NCI-H187 treated with DMSO at 0.1 percent for 48 hours (cell line): Measurements from ENCODE around the gene TMEM30B.

Experiments used
- DNase-seq: peaks from one replicate; lab custom pipeline; 2025; lab: John Stamatoyannopoulos, UW

Gene TMEM30B

GRCh38 chr14:61233436-61233956, 47.6 kb downstream of the TMEM30B start:
- no peak for DNase-seq

- no peak for DNase-seq
Measured at GRCh38 chr14:61231810-61232209, 49.3 kb downstream of the TMEM30B start.

- no peak for DNase-seq
Measured at GRCh38 chr14:61229981-61230380, 51.2 kb downstream of the TMEM30B start.

GRCh38 chr14:61229475-61229888, 51.7 kb downstream of the TMEM30B start:
- DNase-seq = peak; percentile 87

- peak; percentile 76 for DNase-seq
Measured at GRCh38 chr14:61227884-61228591, 53.1 kb downstream of the TMEM30B start.
